ENCODE results near the gene B3GNT9.
A peak's percentile ranks its signal among the peaks of the same experiment; 100 is the strongest.

The B3GNT9 gene

DNA sequence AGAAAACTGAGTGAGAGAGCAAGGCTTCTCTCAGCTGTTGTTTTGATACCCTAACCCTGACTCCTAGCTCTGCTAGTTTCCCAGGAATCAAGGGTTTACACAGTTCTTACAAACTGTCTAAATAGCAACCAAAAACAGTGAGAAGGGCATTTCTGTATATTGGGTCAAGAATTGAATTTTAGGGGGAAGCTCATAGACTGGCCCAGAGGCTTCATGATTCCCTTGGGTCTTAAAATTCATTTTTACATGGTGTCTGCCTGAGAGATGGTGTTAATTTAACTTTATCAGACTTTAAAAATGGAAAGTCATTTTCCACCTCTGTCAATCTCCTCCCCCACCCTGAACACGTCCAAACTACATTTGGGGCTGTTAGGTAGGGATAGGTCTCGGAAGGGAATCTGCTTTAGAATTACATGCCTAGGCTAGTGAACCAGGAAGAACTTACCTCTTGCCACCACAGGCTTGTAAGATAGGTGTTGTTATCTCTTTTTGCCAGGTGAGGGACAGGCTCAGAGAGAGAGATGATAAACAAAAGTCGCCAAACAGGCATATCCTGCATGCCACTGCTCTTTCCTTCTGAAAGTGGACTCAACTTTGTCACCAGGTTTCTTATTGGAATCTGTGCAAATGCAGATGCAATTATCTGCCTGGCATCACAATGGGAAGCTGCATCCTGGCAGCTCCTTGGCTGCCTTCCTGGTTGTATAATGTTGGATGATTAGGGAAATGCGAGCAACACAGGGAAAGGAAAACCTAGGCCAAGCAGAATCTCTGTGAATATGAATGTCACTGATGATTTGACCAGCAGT, 38.0 kb downstream of the B3GNT9 start:
- peak overlapping the region; percentile 85 for H3K27ac ChIP-seq
- TF ChIP-seq, protein P1, sequence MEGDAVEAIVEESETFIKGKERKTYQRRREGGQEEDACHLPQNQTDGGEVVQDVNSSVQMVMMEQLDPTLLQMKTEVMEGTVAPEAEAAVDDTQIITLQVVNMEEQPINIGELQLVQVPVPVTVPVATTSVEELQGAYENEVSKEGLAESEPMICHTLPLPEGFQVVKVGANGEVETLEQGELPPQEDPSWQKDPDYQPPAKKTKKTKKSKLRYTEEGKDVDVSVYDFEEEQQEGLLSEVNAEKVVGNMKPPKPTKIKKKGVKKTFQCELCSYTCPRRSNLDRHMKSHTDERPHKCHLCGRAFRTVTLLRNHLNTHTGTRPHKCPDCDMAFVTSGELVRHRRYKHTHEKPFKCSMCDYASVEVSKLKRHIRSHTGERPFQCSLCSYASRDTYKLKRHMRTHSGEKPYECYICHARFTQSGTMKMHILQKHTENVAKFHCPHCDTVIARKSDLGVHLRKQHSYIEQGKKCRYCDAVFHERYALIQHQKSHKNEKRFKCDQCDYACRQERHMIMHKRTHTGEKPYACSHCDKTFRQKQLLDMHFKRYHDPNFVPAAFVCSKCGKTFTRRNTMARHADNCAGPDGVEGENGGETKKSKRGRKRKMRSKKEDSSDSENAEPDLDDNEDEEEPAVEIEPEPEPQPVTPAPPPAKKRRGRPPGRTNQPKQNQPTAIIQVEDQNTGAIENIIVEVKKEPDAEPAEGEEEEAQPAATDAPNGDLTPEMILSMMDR (conservative IDR thresholded peaks at IDR 0.05), result 0 out of 2 replicates have a peak, but pooled peaks have one; percentile 8

GRCh38 chr16:67111951-67112444, 38.8 kb downstream of the B3GNT9 start:
- TF ChIP-seq, protein P1 (conservative IDR thresholded peaks at IDR 0.05), result no peak
- H3K27ac ChIP-seq, result peak overlapping the region; percentile 85

- TF ChIP-seq, protein P1 (conservative IDR thresholded peaks at IDR 0.05), result no peak
- H3K27ac ChIP-seq, result peak within 1 kb of the TSS; percentile 77
Observed at GRCh38 chr16:67109407-67110135, 41.2 kb downstream of the B3GNT9 start, which contains the start of gene PHAF1. Gene PHAF1, plus strand, starts transcription at chr16:67109941. Its CDS starts 235 bp downstream, at chr16:67110176.

DNA sequence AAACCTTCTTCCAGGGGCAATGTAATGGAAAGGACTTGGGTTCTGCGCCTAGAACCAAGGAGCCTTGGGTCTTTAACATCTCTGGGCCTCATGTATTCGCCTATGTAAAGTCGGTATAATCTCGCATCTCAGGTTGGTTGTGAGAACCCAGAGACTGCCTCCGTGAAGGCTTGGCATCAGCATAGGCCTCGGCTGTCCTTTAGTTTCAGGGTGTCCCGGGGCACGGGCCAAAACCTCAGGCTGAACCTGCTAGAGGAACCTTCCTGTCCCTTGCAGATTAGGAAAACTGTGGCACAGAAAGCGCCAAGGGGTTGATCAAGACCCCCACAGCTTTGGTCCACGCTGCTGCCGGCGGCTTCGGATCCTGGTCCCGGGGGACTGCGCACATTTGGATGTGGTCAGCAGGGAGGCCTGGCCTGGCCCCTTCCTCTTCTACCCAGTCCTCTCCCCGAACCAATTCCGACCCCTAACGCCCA, 41.8 kb downstream of the B3GNT9 start:
- H3K27ac ChIP-seq, result peak overlapping the region; percentile 77
- TF ChIP-seq, protein P1 (conservative IDR thresholded peaks at IDR 0.05), result no peak

GRCh38 chr16:67108489-67108888, 42.3 kb downstream of the B3GNT9 start:
- H3K27ac ChIP-seq, result no peak overlapping the region
- TF ChIP-seq, protein P1 (conservative IDR thresholded peaks at IDR 0.05), result no peak

- TF ChIP-seq, protein P1 (conservative IDR thresholded peaks at IDR 0.05), result no peak
Observed at GRCh38 chr16:67105881-67106280, 44.9 kb downstream of the B3GNT9 start.

DNA sequence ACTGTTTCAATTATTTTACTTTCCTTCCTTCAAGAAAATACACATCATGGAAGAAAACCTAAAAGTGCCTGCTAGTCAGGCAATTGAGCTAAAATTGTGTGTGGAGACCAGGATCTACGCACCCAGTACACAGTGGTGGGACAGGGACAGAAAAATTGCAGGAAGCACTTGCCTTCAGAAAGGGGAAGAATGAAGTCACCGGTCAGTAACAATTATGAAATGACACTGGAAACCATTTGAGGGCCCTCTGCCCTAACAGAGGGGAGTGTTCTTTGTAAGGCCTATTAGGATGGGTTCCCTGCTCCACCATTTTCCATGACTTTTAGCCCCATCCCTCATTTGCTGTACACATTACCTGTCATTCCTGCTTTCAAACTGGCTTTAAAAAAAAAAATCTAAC, 45.6 kb downstream of the B3GNT9 start:
- TF ChIP-seq, protein P1 (conservative IDR thresholded peaks at IDR 0.05), result no peak
- peak overlapping the region; percentile 41 for H3K27ac ChIP-seq

More at GRCh38 chr16:67105881-67106280, 44.9 kb downstream of the B3GNT9 start:
- peak overlapping the region; percentile 41; the same call in 1 of the 2 replicates for H3K27ac ChIP-seq

Measured in VCaP (cell line).